B cell (primary cell): ENCODE results near the gene ING4. TPM values are rescaled to one million over a fixed set of nuclear protein-coding genes. Genes with fewer than 3 reads are reported as not detected.
"Not testable (repeated sequence)": the region's sequence is repeated elsewhere in the genome, so short reads cannot be mapped to it uniquely, and the experiment has no call there.

ENCODE experiments used
- ATAC-seq: fragments of 200-7000 bp; cut with Tn5 transposase; one replicate; pipeline ENCODE4 v1.10.0; 2021; ENCODE audit warnings: low read depth, mild to moderate bottlenecking, moderate number of reproducible peaks, moderate library complexity
- CTCF ChIA-PET: fragments of 350-600 bp; sonication (Branson Sonifier 250); formaldehyde crosslinking; loops from one replicate; lab custom pipeline; 2021; ENCODE audit warnings: antibody characterized with exemption, inconsistent platforms; lab: Charles Lee
- POLR2A ChIA-PET: fragments of 350-600 bp; sonication (Branson Sonifier 250); formaldehyde crosslinking; loops from one replicate; lab custom pipeline; 2021; ENCODE audit warnings: antibody characterized with exemption; lab: Charles Lee
- DNase-seq: peaks from one replicate; pipeline ENCODE4 v3.0.0; 2013
- H2AFZ ChIP-seq: 2 replicates; pipeline ENCODE4 v1.6.1; 2012; ENCODE audit warnings: mild to moderate bottlenecking, low read depth, low read length; ENCODE audit not compliant: insufficient read depth, poor library complexity, severe bottlenecking
- H3K27ac ChIP-seq, 2 donors: 1 replicate in 1 of 2; 2 replicates in 1 of 2; pipeline ENCODE4 v1.5.1; 2012 to 2013; ENCODE audit warnings: low read length in 2 of 2, mild to moderate bottlenecking in 2 of 2, moderate library complexity in 1 of 2
- H3K27me3 ChIP-seq, 4 experiments: fragments of 200-600 bp in 1 of 4; sonication (generic) in 1 of 4; replicated peaks in 1 of 4; 1 replicate in 2 of 4; 2 replicates in 2 of 4; pipeline versions ENCODE4 v1.6.1 to v1.7.0; 2013 to 2016; ENCODE audit warnings: low read length in 3 of 4, mild to moderate bottlenecking in 2 of 4, mixed read lengths in 1 of 4, moderate library complexity in 1 of 4; ENCODE audit not compliant: insufficient read depth in 4 of 4, control insufficient read depth in 3 of 4; ENCODE audit errors: control extremely low read depth in 1 of 4
- H3K36me3 ChIP-seq, 2 experiments: replicated peaks in 1 of 2; 1 replicate in 1 of 2; 2 replicates in 1 of 2; pipeline versions ENCODE4 v1.6.1 to v1.7.1; 2013; ENCODE audit warnings: low read length in 1 of 2; ENCODE audit not compliant: insufficient read depth in 2 of 2, control insufficient read depth in 1 of 2; ENCODE audit errors: control extremely low read depth in 1 of 2, extremely low read depth in 1 of 2
- H3K4me1 ChIP-seq, 2 donors: fragments of 200-600 bp in 1 of 2; sonication (generic) in 1 of 2; 1 replicate in 1 of 2; 2 replicates in 1 of 2; pipeline versions ENCODE4 v1.5.1 to v1.6.1; 2013 to 2017; ENCODE audit warnings: low read length in 2 of 2; ENCODE audit not compliant: control insufficient read depth in 2 of 2, insufficient read depth in 2 of 2
- H3K4me2 ChIP-seq: replicated peaks from 2 replicates; pipeline ENCODE3; 2012; ENCODE audit warnings: mild to moderate bottlenecking, low read depth, low read length; ENCODE audit not compliant: poor library complexity, severe bottlenecking
- H3K4me3 ChIP-seq, 5 experiments: fragments of 200-600 bp in 1 of 5; sonication (generic) in 1 of 5; 1 replicate in 3 of 5; 2 replicates in 2 of 5; pipeline versions ENCODE4 v1.5.1 to v1.7.0; 2011 to 2016; ENCODE audit warnings: low read length in 4 of 5, mild to moderate bottlenecking in 4 of 5, low read depth in 2 of 5, control low read depth in 1 of 5, moderate library complexity in 1 of 5; ENCODE audit not compliant: insufficient read depth in 1 of 5; ENCODE audit errors: control extremely low read depth in 1 of 5, extremely low read depth in 1 of 5
- H3K79me2 ChIP-seq: fragments of 200-600 bp; sonication (generic); one replicate; pipeline ENCODE4 v1.6.0; 2016; ENCODE audit warnings: low read length; ENCODE audit not compliant: control insufficient read depth, insufficient read depth
- H3K9ac ChIP-seq: fragments of 200-600 bp; sonication (generic); 2 replicates; pipeline ENCODE4 v1.6.1; 2017; ENCODE audit warnings: mild to moderate bottlenecking, low read length, moderate library complexity
- H3K9me3 ChIP-seq, 3 donors: one replicate each; pipeline versions ENCODE4 v1.6.1 to v1.7.1; 2013; ENCODE audit warnings: low read length in 2 of 3; ENCODE audit not compliant: control insufficient read depth in 2 of 3, insufficient read depth in 1 of 3; ENCODE audit errors: control extremely low read depth in 1 of 3
- H4K20me1 ChIP-seq: 2 replicates; pipeline ENCODE4 v1.6.0; 2012; ENCODE audit warnings: mild to moderate bottlenecking, low read length; ENCODE audit not compliant: insufficient read depth, control insufficient read depth, poor library complexity, severe bottlenecking
- H3K27ac Mint-ChIP-seq: one replicate; pipeline ENCODE4 v1.8.0; 2021; ENCODE audit warnings: mixed read lengths
- H3K27me3 Mint-ChIP-seq: one replicate; pipeline ENCODE4 v1.8.0; 2021; ENCODE audit warnings: mixed read lengths
- H3K4me1 Mint-ChIP-seq: one replicate; pipeline ENCODE4 v1.8.0; 2021; ENCODE audit warnings: mixed read lengths
- H3K4me3 Mint-ChIP-seq: one replicate; pipeline ENCODE4 v1.8.0; 2021; ENCODE audit warnings: mixed read lengths
- H3K9me3 Mint-ChIP-seq: one replicate; pipeline ENCODE4 v1.8.0; 2022; ENCODE audit warnings: mixed read lengths; ENCODE audit not compliant: insufficient read depth
- CTCF ChIP-seq: fragments of 200-600 bp; IDR thresholded peaks from one replicate; pipeline ENCODE4 v1.8.0; 2022; ENCODE audit warnings: antibody characterized with exemption, mild to moderate bottlenecking
- EZH2 ChIP-seq: IDR thresholded peaks from 2 replicates; pipeline ENCODE4 v1.6.1; 2012; ENCODE audit warnings: borderline replicate concordance, low read depth, mild to moderate bottlenecking, moderate library complexity, low read length; ENCODE audit not compliant: insufficient read depth, poor library complexity, severe bottlenecking
- WGBS: methylation state at CpG from one replicate; pipeline ENCODE4 v1.1.5; 2013; ENCODE audit warnings: missing lambda C conversion rate; ENCODE audit not compliant: insufficient coverage; 5-methylcytosine and 5-hydroxymethylcytosine counted together
- intact Hi-C: fragments of 100-400 bp; cut with micrococcal nuclease; formaldehyde crosslinking; loops from one replicate; pipeline ENCODE4 v1.10.0; 2022
- polyA plus RNA-seq: library from polyadenylated mRNA; depleted of rRNA; stranded (reverse); fragments of >200 nt; gene quantifications from 2 replicates; pipeline ENCODE4 v1.2.3, GENCODE V29; 2012
- total RNA-seq, 2 donors: library from RNA; stranded (reverse); fragments of 120-200 nt in 1 of 2; gene quantifications; 1 replicate in 1 of 2; 2 replicates in 1 of 2; pipeline versions ENCODE4 v1.2.3 to v1.2.4, GENCODE V29; 2013 to 2022

ING4 gene
- total and polyA plus RNA-seq, 2 donors (not counting 1 experiment from before 2014, with no cell fraction given): 81.1 to 110 TPM

- Histone ChIP-seq H4K20me1 (no peaks in the 10 kb centered on the region), H3K27ac (no peak overlapping the region), H3K36me3 (no peaks in the 10 kb centered on the region), H3K4me1 (no peaks in the 10 kb centered on the region), H2AFZ (no peak overlapping the region), H3K4me3 (no peak overlapping the region), H3K9ac (no peak overlapping the region), H3K79me2 (no peaks in the 10 kb centered on the region), H3K27me3 (peaks cover 0 to 34% (median 10%) of the 10 kb centered on the region in 4 experiments), H3K9me3 (no peaks in the 10 kb centered on the region), H3K4me2 (no peak overlapping the region)
- Mint-ChIP-seq H3K27me3 (peaks cover 20% of the 10 kb centered on the region), H3K27ac (peak overlapping the region; percentile 75), H3K9me3 (no peaks in the 10 kb centered on the region), H3K4me1 (peaks cover 9% of the 10 kb centered on the region), H3K4me3 (peak overlapping the region; percentile 89)
- ATAC-seq: no peak
- 39% methylated on average over 16 of the region's 16 CpGs for WGBS
- intact Hi-C loops: no loop called here
- ChIA-PET POLR2A (interaction anchor here (0.6 kb wide), 1 partner anchor 99 kb away, joined by 8 read pairs; no protein-coding TSS in a partner anchor), CTCF (interaction anchor here (1.4 to 2.2 kb wide), 3 partner anchors 14 to 69 kb away, joined by 3 to 5 read pairs (median 4); partner anchors contain the start of genes COPS7A and ZNF384)
- no peak for DNase-seq
- TF ChIP-seq CTCF: no peak
- TF ChIP-seq EZH2: no peak
Measured at GRCh38 chr12:6708960-6709394, 46.1 kb upstream of the ING4 start.

GRCh38 chr12:6708351-6708750 lies 45.4 kb upstream of the ING4 start:
- H3K4me2 ChIP-seq, H4K20me1 ChIP-seq, H3K36me3 ChIP-seq, ATAC-seq, H3K27ac Mint-ChIP-seq, CTCF ChIA-PET, H3K4me1 ChIP-seq, H3K4me1 Mint-ChIP-seq, DNase-seq, H2AFZ ChIP-seq, intact Hi-C loops, H3K9ac ChIP-seq, POLR2A ChIA-PET, H3K4me3 ChIP-seq, H3K9me3 ChIP-seq, H3K27ac ChIP-seq, H3K79me2 ChIP-seq, H3K4me3 Mint-ChIP-seq, H3K9me3 Mint-ChIP-seq: not testable (repeated sequence)
- H3K27me3 Mint-ChIP-seq: peaks cover 24% of the 10 kb centered on the region
- 94% methylated on average over 20 of the region's 21 CpGs for WGBS
- H3K27me3 ChIP-seq: peaks cover 0 to 37% (median 16%) of the 10 kb centered on the region in 4 experiments
